8988T (cell line): ENCODE measurements around the gene PDK2.

Source experiments
- DNase-seq: peaks from one replicate; pipeline ENCODE4 v3.0.0; 2011

The PDK2 gene

DNA sequence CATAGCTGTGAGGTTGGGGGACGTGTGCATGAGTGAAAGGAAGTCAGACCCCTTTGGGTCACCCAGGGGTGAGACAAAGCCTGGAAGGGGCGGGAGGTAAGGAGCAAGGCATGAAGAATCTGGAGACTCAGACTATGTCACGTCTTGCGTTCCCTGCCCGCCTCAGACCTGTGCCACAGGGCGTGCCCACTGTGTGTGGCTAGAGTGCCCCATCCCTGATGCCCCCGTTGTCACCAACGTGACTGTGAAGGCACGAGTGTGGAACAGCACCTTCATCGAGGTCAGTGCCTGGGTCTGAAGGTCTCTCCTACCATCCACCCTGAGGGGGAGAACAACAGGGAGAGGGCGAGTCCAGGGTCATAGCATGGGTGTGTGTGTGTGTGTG, 15.1 kb upstream of the PDK2 start:
- no peak for DNase-seq

DNA sequence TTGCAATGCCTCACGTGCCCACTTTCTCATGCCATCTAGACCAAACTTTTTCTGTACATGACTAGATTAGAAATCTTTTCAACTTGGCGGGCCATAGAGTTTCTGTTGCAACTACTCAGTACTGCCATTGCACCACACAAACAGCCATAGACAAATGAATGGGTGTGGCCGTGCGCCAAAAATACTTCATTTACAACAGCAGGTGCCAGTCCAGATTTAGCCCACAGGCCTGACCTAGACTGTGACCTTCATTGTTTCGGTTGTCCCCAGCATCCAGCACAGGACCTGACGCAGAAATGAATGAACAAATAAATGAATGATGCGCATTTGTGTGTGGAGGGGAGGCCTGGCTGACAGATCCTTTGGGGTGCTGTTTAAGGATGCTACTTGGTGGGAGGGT, 14.3 kb upstream of the PDK2 start:
- no peak for DNase-seq

GRCh38 chr17:50081757-50082156, 13.4 kb upstream of the PDK2 start:
- no peak for DNase-seq

DNA sequence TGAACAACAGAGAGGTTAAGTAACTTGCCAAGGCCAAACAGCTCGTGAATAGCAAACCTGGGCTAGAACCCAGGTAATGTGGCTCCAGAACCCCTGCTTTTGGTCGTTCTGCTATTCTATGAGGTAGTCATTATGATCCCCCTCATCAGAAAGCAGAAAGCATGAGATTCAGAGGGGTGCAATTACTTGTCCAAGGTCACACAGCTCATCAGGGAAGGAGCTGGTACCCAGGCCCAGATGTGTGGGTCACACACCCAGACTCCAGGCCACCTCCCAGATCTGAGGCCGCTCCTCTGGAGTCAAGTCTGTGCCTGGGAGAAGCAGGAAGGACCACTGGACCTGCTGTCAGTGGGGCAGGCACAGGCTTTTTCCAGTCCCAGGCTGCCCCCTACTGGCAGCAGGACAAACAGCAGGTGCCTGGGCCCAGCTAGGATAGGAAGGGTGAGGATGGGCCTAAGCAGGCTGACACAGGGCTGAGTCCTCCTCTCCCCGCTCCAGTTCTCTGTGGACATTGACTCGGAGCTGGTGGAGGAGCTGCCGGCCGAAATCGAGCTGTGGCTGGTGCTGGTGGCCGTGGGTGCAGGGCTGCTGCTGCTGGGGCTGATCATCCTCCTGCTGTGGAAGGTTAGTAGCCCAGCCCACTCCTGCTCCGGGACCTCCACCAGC, 7.8 kb upstream of the PDK2 start:
- peak; percentile 92 for DNase-seq

DNA sequence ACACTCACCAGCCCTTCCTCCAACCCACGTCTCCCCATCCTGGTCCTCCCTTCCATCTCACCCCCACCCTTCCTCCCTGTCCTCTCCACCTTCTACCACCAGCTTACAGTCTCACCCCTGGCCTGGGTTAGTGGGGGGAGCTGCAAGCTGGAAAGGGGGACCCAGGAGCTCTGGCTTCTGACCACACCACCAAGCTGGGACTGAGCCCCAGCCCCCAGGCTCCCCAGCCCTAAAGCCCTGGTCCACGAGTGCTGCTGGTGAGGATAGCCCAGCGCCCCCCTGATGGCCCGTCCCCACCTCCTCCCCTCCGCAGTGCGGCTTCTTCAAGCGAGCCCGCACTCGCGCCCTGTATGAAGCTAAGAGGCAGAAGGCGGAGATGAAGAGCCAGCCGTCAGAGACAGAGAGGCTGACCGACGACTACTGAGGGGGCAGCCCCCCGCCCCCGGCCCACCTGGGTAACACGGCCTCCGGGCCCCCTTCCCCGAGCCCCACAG, 7.2 kb upstream of the PDK2 start:
- no peak for DNase-seq

DNA sequence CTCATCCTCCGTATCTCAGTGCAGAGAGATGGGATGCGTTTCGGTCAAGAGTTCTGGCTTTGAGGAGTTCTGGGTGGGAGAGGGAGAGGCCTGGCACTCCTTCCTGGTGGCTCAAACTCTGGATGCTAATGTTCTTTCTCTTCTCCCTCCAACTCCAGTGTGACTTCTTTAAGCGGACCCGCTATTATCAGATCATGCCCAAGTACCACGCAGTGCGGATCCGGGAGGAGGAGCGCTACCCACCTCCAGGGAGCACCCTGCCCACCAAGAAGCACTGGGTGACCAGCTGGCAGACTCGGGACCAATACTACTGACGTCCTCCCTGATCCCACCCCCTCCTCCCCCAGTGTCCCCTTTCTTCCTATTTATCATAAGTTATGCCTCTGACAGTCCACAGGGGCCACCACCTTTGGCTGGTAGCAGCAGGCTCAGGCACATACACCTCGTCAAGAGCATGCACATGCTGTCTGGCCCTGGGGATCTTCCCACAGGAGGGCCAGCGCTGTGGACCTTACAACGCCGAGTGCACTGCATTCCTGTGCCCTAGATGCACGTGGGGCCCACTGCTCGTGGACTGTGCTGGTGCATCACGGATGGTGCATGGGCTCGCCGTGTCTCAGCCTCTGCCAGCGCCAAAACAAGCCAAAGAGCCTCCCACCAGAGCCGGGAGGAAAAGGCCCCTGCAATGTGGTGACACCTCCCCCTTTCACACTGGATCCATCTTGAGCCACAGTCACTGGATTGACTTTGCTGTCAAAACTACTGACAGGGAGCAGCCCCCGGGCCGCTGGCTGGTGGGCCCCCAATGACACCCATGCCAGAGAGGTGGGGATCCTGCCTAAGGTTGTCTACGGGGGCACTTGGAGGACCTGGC, 6.0 kb upstream of the PDK2 start:
- DNase-seq = no peak

- DNase-seq = no peak
Measured at GRCh38 chr17:50090071-50090470, 5.1 kb upstream of the PDK2 start.

DNA sequence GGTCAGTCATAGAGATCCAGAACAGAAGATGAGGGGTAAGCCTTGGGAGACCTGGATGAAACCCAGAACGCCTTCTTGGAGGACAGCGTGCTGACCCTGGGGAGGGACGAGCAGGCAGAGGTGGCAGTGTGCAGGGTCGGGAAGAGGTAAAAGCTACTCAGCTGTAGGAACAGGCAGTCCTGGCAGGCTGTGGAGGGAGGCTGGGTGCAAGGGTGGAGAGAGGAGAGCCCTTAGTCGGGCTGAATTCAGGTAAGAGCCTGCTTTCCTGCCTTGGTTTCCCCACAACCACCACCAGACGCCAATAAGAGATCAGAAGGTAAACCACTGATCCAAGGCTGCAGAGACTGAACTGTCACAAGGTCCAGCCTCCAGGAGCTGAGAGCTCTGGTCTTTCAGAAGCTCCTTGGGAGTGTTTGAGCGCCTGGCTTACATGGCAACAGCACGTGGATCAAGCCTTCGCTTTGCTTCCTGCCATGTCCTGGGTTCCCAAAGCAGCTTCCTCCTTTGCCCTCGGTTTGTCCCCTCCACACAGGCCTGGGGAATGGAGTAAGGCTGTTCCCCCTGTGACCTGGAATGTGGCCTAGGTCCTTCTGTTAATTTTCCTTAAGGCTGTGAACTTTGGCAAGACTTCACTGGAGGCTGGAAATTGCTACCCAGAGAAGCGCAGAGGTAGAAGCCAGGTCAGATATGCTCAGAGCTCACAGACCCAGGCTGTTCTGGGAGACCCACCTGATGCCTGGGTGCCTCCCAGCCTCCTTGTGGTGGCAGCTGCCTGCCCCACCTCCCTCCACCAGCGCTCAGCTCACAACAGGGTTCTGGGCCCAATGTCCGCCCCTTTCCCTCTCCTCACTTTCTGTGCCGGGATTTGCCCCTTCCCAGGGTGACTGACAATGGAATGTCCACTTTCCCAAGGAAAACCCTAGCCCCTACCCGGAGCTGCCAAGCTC, 3.9 kb upstream of the PDK2 start:
- DNase-seq = no peak

GRCh38 chr17:50091918-50092285, 3.2 kb upstream of the PDK2 start:
- DNase-seq = no peak

- DNase-seq = no peak
Measured at GRCh38 chr17:50093246-50093645, 1.9 kb upstream of the PDK2 start.

GRCh38 chr17:50093807-50094206, 1.3 kb upstream of the PDK2 start:
- DNase-seq = no peak

GRCh38 chr17:50094243-50094752, 853 bp upstream of the PDK2 start:
- DNase-seq = peak; percentile 85

- no peak for DNase-seq
Measured at GRCh38 chr17:50095626-50096037, 481 bp downstream of the PDK2 start.

- DNase-seq = no peak
Measured at GRCh38 chr17:50096092-50096491, 941 bp downstream of the PDK2 start.

GRCh38 chr17:50096758-50097157, 1.6 kb downstream of the PDK2 start:
- DNase-seq = no peak

DNA sequence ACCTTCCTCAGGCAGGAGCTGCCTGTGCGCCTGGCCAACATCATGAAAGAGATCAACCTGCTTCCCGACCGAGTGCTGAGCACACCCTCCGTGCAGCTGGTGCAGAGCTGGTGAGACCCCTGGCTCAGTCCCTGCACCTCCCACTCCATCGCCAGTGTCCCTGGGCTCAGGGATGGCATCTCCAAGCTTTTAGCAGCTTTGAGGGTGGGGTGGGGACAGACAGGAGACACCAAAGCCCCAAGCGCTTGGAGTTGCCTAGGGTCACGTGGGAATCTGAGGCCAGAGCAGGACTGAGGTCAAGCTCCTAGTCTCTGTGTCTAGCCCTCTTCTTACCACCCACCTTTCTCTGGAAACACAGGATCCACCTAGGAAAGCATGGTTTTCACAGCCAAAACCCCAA, 2.3 kb downstream of the PDK2 start:
- no peak for DNase-seq

DNA sequence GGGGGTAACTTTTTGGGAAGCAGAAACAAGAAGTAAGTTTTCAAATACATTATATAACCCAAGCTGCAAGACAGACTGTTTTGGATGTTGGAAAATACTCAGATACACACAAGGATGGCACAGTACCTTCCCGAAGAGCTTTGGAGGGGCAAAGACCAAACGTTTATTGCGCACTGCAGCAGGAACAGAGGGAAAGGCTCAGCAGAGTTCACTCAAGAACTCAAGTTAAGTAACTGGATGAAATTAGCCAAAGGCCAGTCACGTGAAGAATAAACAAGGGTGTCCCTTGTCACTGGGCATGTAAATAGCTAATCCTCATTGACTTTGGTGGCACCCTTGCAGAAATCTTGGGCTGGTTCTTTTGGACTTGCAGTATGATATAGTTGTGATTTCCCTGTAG, 2.8 kb downstream of the PDK2 start:
- DNase-seq = no peak

DNA sequence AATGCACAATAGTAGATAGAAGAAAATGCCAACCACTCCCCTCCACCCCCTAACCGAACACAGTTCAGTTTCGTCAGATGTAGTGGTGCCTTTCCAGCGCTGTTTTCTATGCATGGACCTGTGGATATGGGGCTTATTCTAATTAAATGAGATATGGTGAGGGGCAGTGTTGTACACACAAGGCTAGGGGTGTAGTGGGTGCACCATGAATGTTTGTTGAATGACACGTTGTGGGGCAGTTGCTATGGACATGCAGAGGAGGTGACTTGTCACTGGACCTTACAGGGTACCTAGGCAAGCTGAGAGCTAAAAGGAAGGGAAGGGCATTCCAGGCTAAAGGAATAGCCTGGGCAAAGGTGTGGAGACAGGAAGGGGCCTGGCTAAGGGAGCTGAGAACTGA, 3.4 kb downstream of the PDK2 start:
- DNase-seq = no peak

DNA sequence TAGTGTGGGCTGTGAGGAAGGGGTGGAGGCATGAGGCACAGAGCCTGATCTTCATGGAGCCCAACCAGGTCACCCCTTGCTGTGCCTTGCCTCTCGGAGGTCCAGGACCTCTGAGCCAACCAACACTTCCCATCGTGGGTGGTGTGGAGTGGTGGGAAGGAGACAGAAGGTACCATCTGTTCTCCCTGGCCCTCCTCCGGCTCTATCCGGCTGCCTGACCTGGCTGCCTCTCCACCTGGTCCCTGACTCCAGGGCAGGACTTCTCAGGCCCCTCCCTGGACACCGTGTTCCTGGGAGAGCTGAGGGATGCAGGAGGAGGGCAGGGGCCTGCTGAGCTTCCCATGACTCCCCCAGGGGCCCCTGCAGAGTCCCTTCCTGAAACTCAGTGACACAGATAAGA, 3.9 kb downstream of the PDK2 start:
- no peak for DNase-seq

GRCh38 chr17:50100480-50100883, 5.3 kb downstream of the PDK2 start:
- DNase-seq = no peak

DNA sequence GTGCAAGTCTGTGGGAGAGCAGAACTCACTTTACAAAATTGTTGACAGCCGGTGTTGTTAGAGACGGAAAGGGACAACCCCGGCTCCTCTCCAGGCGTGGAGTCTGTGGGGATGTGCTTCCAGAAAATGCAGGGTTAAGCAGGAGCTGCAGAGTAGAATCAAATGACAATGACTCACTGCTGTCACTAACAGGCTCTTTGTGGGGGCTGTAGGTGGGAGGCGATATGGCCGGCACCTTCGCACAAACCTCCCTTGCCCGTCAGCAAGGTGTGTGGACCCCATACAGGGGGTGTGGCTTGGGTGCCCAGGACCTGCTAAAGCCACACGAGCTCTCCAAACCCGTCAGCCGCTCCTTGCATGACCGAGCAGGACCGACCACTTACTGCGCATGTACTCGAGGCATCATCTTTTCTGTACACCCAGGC, 5.8 kb downstream of the PDK2 start:
- no peak for DNase-seq

GRCh38 chr17:50101346-50102163, 6.4 kb downstream of the PDK2 start:
- no peak for DNase-seq
